ENCODE results near the gene ELMO1.
A peak's percentile ranks its signal among the peaks of the same experiment; 100 is the strongest.

ELMO1 gene

DNA sequence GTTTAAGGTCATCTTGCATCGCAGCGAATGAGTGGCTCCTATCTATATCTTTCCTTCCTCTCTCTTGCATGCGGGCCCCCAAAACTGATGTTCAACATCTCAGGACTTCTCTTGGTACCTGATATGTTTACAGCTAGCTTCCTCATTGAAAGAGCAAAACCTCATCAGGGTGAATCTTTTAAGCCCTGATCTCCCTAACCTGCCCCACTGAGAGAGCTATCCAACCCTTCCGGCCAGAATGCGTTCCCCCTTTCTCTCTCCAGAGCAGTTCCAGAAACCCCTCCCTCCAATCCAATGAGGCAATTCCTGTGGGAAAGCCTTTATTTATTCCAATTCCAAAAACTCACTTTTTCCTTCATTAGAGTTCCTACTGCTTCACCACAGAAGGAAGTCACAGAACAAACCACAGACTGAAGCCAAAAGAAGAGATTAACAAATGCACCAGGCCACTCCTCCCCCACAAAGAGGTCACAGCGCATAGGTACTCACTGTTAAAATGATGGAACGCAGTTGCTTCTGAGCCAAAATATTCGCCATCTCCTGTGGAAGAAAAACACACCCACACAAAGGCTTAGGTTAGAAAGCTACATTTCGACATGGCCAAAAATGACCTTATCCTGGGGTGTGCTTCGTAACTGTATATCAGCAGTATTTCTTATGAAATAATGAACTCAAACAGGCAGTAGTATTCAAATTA, 232.4 kb downstream of the ELMO1 start:
- no peak for DNase-seq (ENCODE audit: low spot score)

GRCh38 chr7:37215290-37215923, 233.3 kb downstream of the ELMO1 start:
- DNase-seq (ENCODE audit: low spot score): no peak

DNA sequence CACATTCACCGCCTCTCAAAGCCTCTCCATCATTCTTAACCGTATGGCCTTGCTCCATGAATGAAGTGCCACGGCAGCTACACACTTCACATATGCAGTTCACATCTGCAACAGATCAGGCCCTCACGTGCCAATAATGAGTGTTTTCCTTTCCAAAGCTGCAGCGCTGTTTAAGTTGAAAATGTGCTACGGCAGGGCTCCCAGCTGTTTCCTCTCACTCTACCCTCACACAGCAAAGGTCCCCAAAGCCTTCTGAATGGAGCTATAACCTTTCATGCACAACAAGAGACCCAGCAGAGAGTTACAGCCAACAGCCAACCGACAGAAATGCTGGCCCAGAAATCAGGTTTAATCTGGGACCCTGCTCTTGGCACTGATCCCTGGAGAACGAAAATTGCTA, 236.1 kb downstream of the ELMO1 start:
- DNase-seq (ENCODE audit: low spot score): no peak

- DNase-seq (ENCODE audit: low spot score): no peak
These were observed 236.6 kb downstream of the ELMO1 start for GRCh38 chr7:37212051-37212450.

DNA sequence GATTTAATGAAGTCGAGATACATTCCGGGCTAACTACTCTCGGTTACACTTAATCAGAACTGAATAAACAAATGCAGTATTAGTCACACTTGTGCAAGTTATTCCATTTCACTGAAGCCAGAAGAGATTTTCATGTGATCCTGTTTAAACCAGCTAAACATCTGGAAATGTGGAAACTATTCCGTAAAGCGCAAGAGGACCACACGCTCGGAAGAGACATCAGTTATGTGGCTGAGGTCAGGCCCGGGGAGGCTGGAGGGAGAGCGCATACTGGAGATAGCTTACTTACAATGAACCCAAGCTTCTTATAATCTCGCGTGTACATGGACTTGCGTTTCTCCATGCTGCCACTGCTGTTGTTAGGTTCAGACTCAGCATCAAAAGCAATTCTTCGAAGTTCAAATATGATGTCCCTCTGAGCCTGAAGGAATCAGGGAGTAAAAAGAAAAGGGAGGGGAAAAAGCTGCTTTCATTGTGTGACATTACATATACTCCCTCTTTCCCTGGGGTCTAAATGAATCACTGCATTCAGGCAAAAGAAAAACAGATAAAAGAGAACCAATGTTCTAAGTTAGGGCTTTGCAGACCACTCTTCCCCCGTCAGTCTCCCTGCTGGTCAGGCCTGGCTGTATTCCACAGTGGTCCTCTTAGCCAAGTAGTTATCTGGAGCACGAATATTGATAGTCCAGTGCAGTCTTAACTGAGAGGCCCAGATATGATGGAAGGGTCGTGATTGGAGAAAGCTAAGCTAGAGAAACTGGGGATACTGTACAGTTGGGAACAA, 237.4 kb downstream of the ELMO1 start:
- no peak for DNase-seq (ENCODE audit: low spot score)

- DNase-seq (ENCODE audit: low spot score): no peak
These were observed 239.5 kb downstream of the ELMO1 start for GRCh38 chr7:37209195-37209594.

- DNase-seq (ENCODE audit: low spot score): no peak
These were observed 240.1 kb downstream of the ELMO1 start for GRCh38 chr7:37208528-37208927.

GRCh38 chr7:37206192-37206591, 242.5 kb downstream of the ELMO1 start:
- no peak for DNase-seq (ENCODE audit: low spot score)

- DNase-seq (ENCODE audit: low spot score): no peak
These were observed 243.2 kb downstream of the ELMO1 start for GRCh38 chr7:37205451-37205850.

GRCh38 chr7:37201876-37202198, 246.8 kb downstream of the ELMO1 start:
- DNase-seq (ENCODE audit: low spot score): no peak

- peak; percentile 83 for DNase-seq (ENCODE audit: low spot score)
These were observed 247.4 kb downstream of the ELMO1 start for GRCh38 chr7:37201003-37201875.

GRCh38 chr7:37198906-37199485, 249.7 kb downstream of the ELMO1 start:
- peak; percentile 84 for DNase-seq (ENCODE audit: low spot score)

DNA sequence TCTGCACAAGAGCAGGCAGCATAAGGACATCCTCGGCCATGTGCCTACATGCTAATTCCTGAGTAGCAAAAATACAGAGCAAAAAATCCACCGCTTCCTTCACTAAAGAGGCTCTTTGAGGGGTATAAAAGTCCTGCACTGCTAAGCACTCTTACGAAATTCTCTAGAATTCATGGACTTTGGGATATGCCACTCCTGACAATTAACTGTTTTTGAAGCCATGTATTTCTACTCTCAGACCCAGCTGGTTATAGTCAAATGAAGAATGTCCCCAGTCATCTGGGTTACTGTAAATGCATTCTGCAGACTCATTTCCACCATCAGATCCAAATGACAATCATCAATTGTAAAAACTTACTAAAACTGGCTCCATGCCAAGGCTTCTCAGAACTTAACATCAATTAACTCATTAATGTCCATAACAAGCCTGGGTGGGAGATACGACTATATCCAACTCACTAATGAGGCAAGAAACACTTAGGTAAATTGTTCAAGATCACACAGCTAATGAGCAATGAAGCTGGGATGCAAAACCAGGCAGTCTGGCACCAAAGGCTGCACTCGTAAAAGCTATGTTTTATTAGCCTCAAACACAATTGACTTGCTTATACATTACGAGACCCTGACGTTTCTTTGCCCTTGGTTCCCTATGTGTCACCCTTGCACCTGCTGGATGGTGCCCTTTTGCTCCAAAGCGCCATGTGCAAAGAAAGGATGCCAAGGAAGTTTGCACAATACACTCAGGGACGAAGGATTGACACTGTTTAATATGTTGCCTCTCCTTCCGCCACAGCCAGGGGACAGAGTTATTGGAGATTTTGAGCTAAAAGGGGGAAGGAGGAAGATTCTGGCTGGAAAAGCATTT, 250.4 kb downstream of the ELMO1 start:
- DNase-seq (ENCODE audit: low spot score): no peak

- DNase-seq (ENCODE audit: low spot score): no peak
These were observed 251.6 kb downstream of the ELMO1 start for GRCh38 chr7:37197108-37197507.

- no peak for DNase-seq (ENCODE audit: low spot score)
These were observed 252.0 kb downstream of the ELMO1 start for GRCh38 chr7:37196676-37197075.

GRCh38 chr7:37195388-37195787, 253.3 kb downstream of the ELMO1 start:
- no peak for DNase-seq (ENCODE audit: low spot score)

DNA sequence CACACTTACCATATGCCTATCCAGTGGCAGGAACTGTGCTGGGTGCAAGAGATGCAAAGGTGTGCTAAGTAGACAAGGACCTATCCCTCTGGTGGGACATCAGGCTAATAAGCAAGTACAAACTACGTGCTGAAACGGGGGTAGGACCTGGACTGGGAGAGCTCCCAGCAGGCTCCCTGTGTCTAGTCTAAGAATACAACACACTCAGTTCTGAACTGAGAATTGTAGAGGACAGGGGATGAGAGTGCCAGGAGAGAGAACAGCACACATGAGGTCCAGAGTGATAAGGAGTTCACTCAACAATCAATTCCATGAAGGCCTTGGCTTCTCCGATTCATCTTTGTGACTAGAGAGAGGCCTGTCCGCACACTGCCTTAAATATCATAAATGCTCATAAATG, 253.7 kb downstream of the ELMO1 start:
- no peak for DNase-seq (ENCODE audit: low spot score)

DNA sequence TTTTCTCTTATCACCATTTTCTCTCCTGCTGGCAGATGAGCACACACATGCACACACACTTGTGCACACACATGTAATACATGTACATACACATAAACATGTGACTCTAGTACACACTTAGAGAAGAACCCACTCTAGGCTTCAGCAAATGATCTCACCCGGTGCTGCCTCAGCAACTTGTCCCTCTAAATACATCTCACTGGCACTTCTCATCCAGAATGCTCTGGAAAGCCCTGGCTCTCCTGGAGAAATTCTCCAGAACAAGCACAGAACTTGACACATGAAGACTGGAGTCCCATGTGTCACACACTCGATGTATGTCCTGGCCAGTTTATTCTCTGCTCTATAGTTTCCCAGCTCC, 254.9 kb downstream of the ELMO1 start:
- DNase-seq (ENCODE audit: low spot score): no peak

- DNase-seq (ENCODE audit: low spot score): no peak
These were observed 255.4 kb downstream of the ELMO1 start for GRCh38 chr7:37193087-37193774.

GRCh38 chr7:37191797-37192196, 256.9 kb downstream of the ELMO1 start:
- DNase-seq (ENCODE audit: low spot score): no peak
